K562 (cell line): ENCODE measurements around the gene TSPOAP1. TPM values are rescaled to one million over a fixed set of nuclear protein-coding genes. Genes with fewer than 3 reads are reported as not detected.
A peak's percentile ranks its signal among the peaks of the same experiment; 100 is the strongest.

Source experiments
- CBFA2T3 ChIP-seq: fragments of 450-650 bp; IDR thresholded peaks from 2 replicates; pipeline ENCODE4 v1.6.1; 2017
- CHD7 ChIP-seq: fragments of 200-600 bp; sonication (generic); IDR thresholded peaks from one replicate; pipeline ENCODE4 v1.6.1; 2012; ENCODE audit warnings: mild to moderate bottlenecking, low read depth, low read length, inconsistent platforms
- CXXC5 ChIP-seq: fragments of 250-450 bp; sonication (Bioruptor Pico); IDR thresholded peaks from 2 replicates; pipeline ENCODE4 v1.8.0; 2022; ENCODE audit warnings: inconsistent platforms, mild to moderate bottlenecking, moderate library complexity
- GTF2A2 ChIP-seq: IDR thresholded peaks from 2 replicates; pipeline ENCODE4 v1.6.1; 2016; ENCODE audit warnings: mild to moderate bottlenecking, missing genetic modification characterization, missing compliant biosample characterization
- MED1 ChIP-seq: sonication (generic); formaldehyde crosslinking; IDR thresholded peaks from 2 replicates; pipeline ENCODE4 v1.8.1; 2023; ENCODE audit warnings: missing genetic modification reagents, borderline replicate concordance
- TFE3 ChIP-seq: fragments of 450-650 bp; formaldehyde crosslinking; IDR thresholded peaks from 2 replicates; pipeline ENCODE4 v1.4.0; 2020; ENCODE audit warnings: mild to moderate bottlenecking, mixed read lengths
- TGIF2 ChIP-seq: sonication (generic); formaldehyde crosslinking; IDR thresholded peaks from 2 replicates; pipeline ENCODE4 v1.8.1; 2022; ENCODE audit warnings: mild to moderate bottlenecking, missing genetic modification reagents, moderate library complexity
- THAP12 ChIP-seq: fragments of 250-450 bp; sonication (Bioruptor Pico); IDR thresholded peaks from 2 replicates; pipeline ENCODE4 v1.9.0; 2021; ENCODE audit warnings: mild to moderate bottlenecking, inconsistent platforms
- TRIM24 ChIP-seq, 2 experiments: fragments of 450-650 bp; IDR thresholded peaks; 2 replicates each; pipeline ENCODE4 v1.6.1; 2016
- ZNF212 ChIP-seq: fragments of 450-650 bp; formaldehyde crosslinking; IDR thresholded peaks from 2 replicates; pipeline ENCODE4 v1.4.0; 2020; ENCODE audit warnings: mild to moderate bottlenecking
- ZNF3 ChIP-seq: fragments of 250-450 bp; sonication (Bioruptor Pico); IDR thresholded peaks from 2 replicates; pipeline ENCODE4 v1.5.0; 2021; ENCODE audit warnings: mild to moderate bottlenecking, moderate library complexity
- ZZZ3 ChIP-seq: fragments of 450-650 bp; IDR thresholded peaks from 2 replicates; pipeline ENCODE4 v1.6.1; 2016; ENCODE audit warnings: antibody characterized with exemption, mild to moderate bottlenecking, moderate library complexity
- polyA plus RNA-seq, 8 experiments: library from polyadenylated mRNA; depleted of rRNA in 4 of 8; stranded (reverse) in 5 of 8; unstranded in 3 of 8; fragments of >200 nt; fragmentation: Nextera tagmentation in 2 of 8; fragmentation: Illumina TruSeq in 1 of 8; extraction: Ambion mirVana in 2 of 8; extraction: Trizol in 1 of 8; gene quantifications; 2 replicates each; pipeline versions ENCODE4 v1.2.1 to v1.2.3, GENCODE V29; 2011 to 2014; ENCODE audit warnings: inconsistent platforms in 1 of 8, missing spikeins in 1 of 8
- total RNA-seq, 7 experiments: library from RNA; depleted of rRNA in 6 of 7; stranded (reverse); fragments of >200 nt in 6 of 7; fragmentation: Illumina TruSeq in 2 of 7; extraction: Trizol in 2 of 7; gene quantifications; 2 replicates each; pipeline versions ENCODE4 v1.2.1 to v1.2.3, GENCODE V29; 2011 to 2021; ENCODE audit warnings: low replicate concordance in 1 of 7

Gene TSPOAP1
- total and polyA plus RNA-seq, 9 of the 15 experiments (the other 6 are each of a cell fraction or from before 2014, with no cell fraction given), result 0.87 to 3.9 (median 1.8) TPM; not detected in 2

- no peak for TF ChIP-seq TGIF2 (CRISPR knock-in tag)
- no peak; a peak in 1 of 4 replicates for TF ChIP-seq TRIM24 (IDR thresholded peaks at IDR 0.05)
- no peak for TF ChIP-seq ZNF3 (CRISPR knock-in tag)
- no peak for TF ChIP-seq MED1 (CRISPR knock-in tag)
- no peak for TF ChIP-seq GTF2A2
- TF ChIP-seq TFE3 (CRISPR knock-in tag), result no peak
- no peak for TF ChIP-seq ZZZ3
- TF ChIP-seq CBFA2T3, result peak; percentile 47
- TF ChIP-seq CHD7, result no peak
- no peak for TF ChIP-seq ZNF212
- TF ChIP-seq CXXC5 (CRISPR knock-in tag), result 0 out of 2 replicates have a peak, but pooled peaks have one; percentile 27
- TF ChIP-seq THAP12, result peak; percentile 90
Measured at GRCh38 chr17:58338841-58339754, 10.5 kb upstream of the TSPOAP1 start (continued).
